GM12878 (cell line): ENCODE results near the gene PIP5KL1.

Experiments used
- CHD4 ChIP-seq: fragments of 200-600 bp; sonication (generic); IDR thresholded peaks from 2 replicates; pipeline ENCODE4 v1.6.1; 2016; ENCODE audit warnings: mild to moderate bottlenecking
- DPF2 ChIP-seq: fragments of 450-650 bp; IDR thresholded peaks from 2 replicates; pipeline ENCODE4 v1.6.1; 2017; ENCODE audit warnings: mild to moderate bottlenecking
- EED ChIP-seq: sonication (generic); IDR thresholded peaks from 2 replicates; pipeline ENCODE4 v1.6.1; 2016; ENCODE audit warnings: antibody characterized with exemption, low read depth
- ETV6 ChIP-seq, 2 experiments: fragments of 450-650 bp in 1 of 2; IDR thresholded peaks in 1 of 2; conservative IDR thresholded peaks in 1 of 2; 2 replicates each; pipeline ENCODE4 v1.6.1; 2014; ENCODE audit warnings: antibody characterized with exemption in 1 of 2, borderline replicate concordance in 1 of 2, low read depth in 1 of 2, mild to moderate bottlenecking in 1 of 2, moderate library complexity in 1 of 2
- FOXM1 ChIP-seq: IDR thresholded peaks from 2 replicates; pipeline ENCODE4 v1.6.1; 2012; ENCODE audit warnings: low read depth, mild to moderate bottlenecking, inconsistent platforms, low read length, moderate library complexity
- HDAC2 ChIP-seq: fragments of 200-600 bp; sonication (generic); IDR thresholded peaks from 2 replicates; pipeline ENCODE4 v1.6.1; 2017
- MXI1 ChIP-seq: fragments of 150-350 bp; IDR thresholded peaks from 2 replicates; pipeline ENCODE4 v1.6.1; 2011; ENCODE audit warnings: low read depth, mild to moderate bottlenecking, inconsistent platforms, low read length, improper control_type of control experiment
- POLR2AphosphoS2 ChIP-seq: IDR thresholded peaks from 2 replicates; pipeline ENCODE4 v1.6.1; 2011; ENCODE audit warnings: low read depth, mild to moderate bottlenecking, low read length, improper control_type of control experiment, moderate library complexity
- RFX5 ChIP-seq: IDR thresholded peaks from 2 replicates; pipeline ENCODE4 v1.6.1; 2011; ENCODE audit warnings: low read depth, low read length, improper control_type of control experiment
- RUNX3 ChIP-seq: IDR thresholded peaks from 2 replicates; pipeline ENCODE4 v1.6.1; 2012; ENCODE audit warnings: low read length, inconsistent platforms
- YY1 ChIP-seq: IDR thresholded peaks from 2 replicates; pipeline ENCODE4 v1.6.1; 2011; ENCODE audit warnings: low read depth, mild to moderate bottlenecking, low read length
- ZNF384 ChIP-seq: IDR thresholded peaks from 2 replicates; pipeline ENCODE4 v1.6.1; 2012; ENCODE audit warnings: low read depth, mild to moderate bottlenecking, low read length, improper control_type of control experiment, borderline replicate concordance
- TF ChIP-seq, protein P1 (sequence below), 3 experiments: IDR thresholded peaks in 2 of 3; conservative IDR thresholded peaks in 1 of 3; 2 replicates each; pipeline ENCODE4 v1.5.1; 2011; ENCODE audit warnings: low read depth in 3 of 3, low read length in 3 of 3, mild to moderate bottlenecking in 3 of 3, control low read depth in 2 of 3, moderate library complexity in 2 of 3, inconsistent platforms in 1 of 3, mixed read lengths in 1 of 3; ENCODE audit not compliant: control insufficient read depth in 2 of 3, insufficient read depth in 1 of 3; ENCODE audit errors: extremely low read depth in 1 of 3
- TF ChIP-seq, protein P2 (sequence below): IDR thresholded peaks from 2 replicates; pipeline ENCODE4 v1.6.1; 2012; ENCODE audit warnings: low read depth, low read length, improper control_type of control experiment

DNA sequence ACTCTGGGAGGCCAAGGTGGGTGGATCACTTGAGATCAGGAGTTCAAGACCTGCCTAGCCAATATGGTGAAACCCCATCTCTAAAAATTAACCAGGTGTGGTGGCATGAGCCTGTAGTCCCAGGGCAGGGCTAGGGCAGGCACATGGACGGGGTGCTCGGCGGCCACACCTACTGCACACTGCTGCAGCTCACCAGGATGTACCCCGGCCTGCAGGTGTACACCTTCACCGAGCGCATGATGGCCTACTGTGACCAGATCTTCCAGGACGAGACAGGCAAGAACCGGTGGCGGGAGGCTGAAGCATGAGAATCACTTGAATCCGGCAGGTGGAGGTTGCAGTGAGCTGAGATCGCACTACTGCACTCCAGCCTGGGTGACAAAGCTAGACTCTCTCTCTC lies 16.9 kb downstream of the PIP5KL1 start:
- TF ChIP-seq RUNX3: no peak
- no peak for TF ChIP-seq POLR2AphosphoS2
- no peak for TF ChIP-seq CHD4
- no peak for TF ChIP-seq DPF2
- TF ChIP-seq RFX5: no peak
- TF ChIP-seq, protein P1, sequence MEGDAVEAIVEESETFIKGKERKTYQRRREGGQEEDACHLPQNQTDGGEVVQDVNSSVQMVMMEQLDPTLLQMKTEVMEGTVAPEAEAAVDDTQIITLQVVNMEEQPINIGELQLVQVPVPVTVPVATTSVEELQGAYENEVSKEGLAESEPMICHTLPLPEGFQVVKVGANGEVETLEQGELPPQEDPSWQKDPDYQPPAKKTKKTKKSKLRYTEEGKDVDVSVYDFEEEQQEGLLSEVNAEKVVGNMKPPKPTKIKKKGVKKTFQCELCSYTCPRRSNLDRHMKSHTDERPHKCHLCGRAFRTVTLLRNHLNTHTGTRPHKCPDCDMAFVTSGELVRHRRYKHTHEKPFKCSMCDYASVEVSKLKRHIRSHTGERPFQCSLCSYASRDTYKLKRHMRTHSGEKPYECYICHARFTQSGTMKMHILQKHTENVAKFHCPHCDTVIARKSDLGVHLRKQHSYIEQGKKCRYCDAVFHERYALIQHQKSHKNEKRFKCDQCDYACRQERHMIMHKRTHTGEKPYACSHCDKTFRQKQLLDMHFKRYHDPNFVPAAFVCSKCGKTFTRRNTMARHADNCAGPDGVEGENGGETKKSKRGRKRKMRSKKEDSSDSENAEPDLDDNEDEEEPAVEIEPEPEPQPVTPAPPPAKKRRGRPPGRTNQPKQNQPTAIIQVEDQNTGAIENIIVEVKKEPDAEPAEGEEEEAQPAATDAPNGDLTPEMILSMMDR (IDR thresholded peaks at IDR 0.05 in 2 of 3, conservative IDR thresholded peaks at IDR 0.05 in 1 of 3; ENCODE audit: control insufficient read depth in 2 of 3, extremely low read depth in 1 of 3, insufficient read depth in 1 of 3, low read depth in 3 of 3, low read length in 3 of 3): no peak
- no peak for TF ChIP-seq MXI1
- TF ChIP-seq HDAC2: no peak
- no peak for TF ChIP-seq EED
- TF ChIP-seq FOXM1: no peak
- TF ChIP-seq, protein P2, sequence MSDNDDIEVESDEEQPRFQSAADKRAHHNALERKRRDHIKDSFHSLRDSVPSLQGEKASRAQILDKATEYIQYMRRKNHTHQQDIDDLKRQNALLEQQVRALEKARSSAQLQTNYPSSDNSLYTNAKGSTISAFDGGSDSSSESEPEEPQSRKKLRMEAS: no peak
- TF ChIP-seq ETV6 (conservative IDR thresholded peaks at IDR 0.05 in 1 of 2, IDR thresholded peaks at IDR 0.05 in 1 of 2; ENCODE audit: borderline replicate concordance in 1 of 2, low read depth in 1 of 2): no peak
- no peak for TF ChIP-seq ZNF384
- TF ChIP-seq YY1: no peak
